GM23248 (cell line): ENCODE data around the gene GPR61. TPM values are rescaled to one million over a fixed set of nuclear protein-coding genes. Genes with fewer than 3 reads are reported as not detected.

Experiments used
- DNase-seq: peaks from one replicate; pipeline ENCODE4 v3.0.0-alpha.2; 2015
- H2AFZ ChIP-seq: fragments of 200-600 bp; sonication (generic); 2 replicates; pipeline ENCODE4 v1.6.1; 2016; ENCODE audit warnings: antibody characterized with exemption
- H3F3A ChIP-seq: fragments of 200-600 bp; sonication (generic); 2 replicates; pipeline ENCODE4 v1.6.1; 2016; ENCODE audit warnings: mild to moderate bottlenecking, antibody characterized with exemption, mixed run types; ENCODE audit not compliant: insufficient read depth
- H3K27ac ChIP-seq: fragments of 200-600 bp; sonication (generic); 2 replicates; pipeline ENCODE4 v1.5.1; 2016; ENCODE audit warnings: mild to moderate bottlenecking
- H3K27me3 ChIP-seq: fragments of 200-600 bp; sonication (generic); replicated peaks from 2 replicates; pipeline ENCODE4 v1.6.1; 2016; ENCODE audit warnings: mild to moderate bottlenecking; ENCODE audit not compliant: insufficient read depth
- H3K36me3 ChIP-seq: fragments of 200-600 bp; sonication (generic); 2 replicates; pipeline ENCODE4 v1.6.1; 2016; ENCODE audit warnings: low read depth, mild to moderate bottlenecking
- H3K4me1 ChIP-seq: fragments of 200-600 bp; sonication (generic); 2 replicates; pipeline ENCODE4 v1.6.1; 2016; ENCODE audit warnings: mild to moderate bottlenecking; ENCODE audit not compliant: insufficient read depth
- H3K4me2 ChIP-seq: fragments of 200-600 bp; sonication (generic); one replicate; pipeline ENCODE4 v1.6.1; 2016; ENCODE audit warnings: mild to moderate bottlenecking; ENCODE audit not compliant: unreplicated experiment
- H3K4me3 ChIP-seq: fragments of 200-600 bp; sonication (generic); 2 replicates; pipeline ENCODE4 v1.5.1; 2016; ENCODE audit warnings: mild to moderate bottlenecking
- H3K79me2 ChIP-seq: fragments of 200-600 bp; sonication (generic); 2 replicates; pipeline ENCODE4 v1.6.1; 2016; ENCODE audit warnings: mild to moderate bottlenecking; ENCODE audit not compliant: insufficient read depth
- H3K9ac ChIP-seq: fragments of 200-600 bp; sonication (generic); 2 replicates; pipeline ENCODE4 v1.6.1; 2016; ENCODE audit warnings: mild to moderate bottlenecking
- H3K9me2 ChIP-seq: fragments of 200-600 bp; sonication (generic); 2 replicates; pipeline ENCODE4 v1.6.1; 2016; ENCODE audit warnings: mixed run types, mild to moderate bottlenecking, moderate library complexity; ENCODE audit not compliant: insufficient read depth
- H3K9me3 ChIP-seq: fragments of 200-600 bp; sonication (generic); one replicate; pipeline ENCODE4 v1.6.1; 2017; ENCODE audit warnings: low read depth
- H4K20me1 ChIP-seq: fragments of 200-600 bp; sonication (generic); 2 replicates; pipeline ENCODE4 v1.6.0; 2016; ENCODE audit not compliant: insufficient read depth
- EZH2 ChIP-seq: fragments of 200-600 bp; sonication (generic); IDR thresholded peaks from 2 replicates; pipeline ENCODE4 v1.6.1; 2018; ENCODE audit warnings: antibody characterized with exemption, mild to moderate bottlenecking; ENCODE audit not compliant: insufficient read depth, poor library complexity, severe bottlenecking
- EZH2phosphoT487 ChIP-seq: fragments of 200-600 bp; sonication (generic); IDR thresholded peaks from 2 replicates; pipeline ENCODE4 v1.6.1; 2018; ENCODE audit warnings: antibody characterized with exemption, moderate library complexity, mild to moderate bottlenecking, low read depth; ENCODE audit not compliant: insufficient read depth
- WGBS, 2 experiments: methylation state at CpG; one replicate each; pipeline ENCODE4 v1.1.6; 2015 to 2017; ENCODE audit warnings: low lambda C conversion rate in 2 of 2, low coverage in 1 of 2; ENCODE audit errors: missing lambda C conversion rate in 2 of 2; 5-methylcytosine and 5-hydroxymethylcytosine counted together
- in situ Hi-C: fragments of 300-500 bp; cut with MboI; formaldehyde crosslinking; loops from 2 replicates; pipeline ENCODE4 v1.15.0; 2020
- polyA plus RNA-seq: library from polyadenylated mRNA; unstranded; fragments of >200 nt; fragmentation: Nextera tagmentation; extraction: Ambion mirVana; gene quantifications from 2 replicates; pipeline ENCODE4 v1.2.1, GENCODE V29; 2016
- total RNA-seq: library from RNA; depleted of rRNA; stranded (reverse); fragments of >200 nt; shearing (Covaris generic); gene quantifications from 2 replicates; pipeline ENCODE4 v1.2.3, GENCODE V29; 2014

GPR61 gene
- total and polyA plus RNA-seq, 2 experiments from 2014 or later = not detected

DNA sequence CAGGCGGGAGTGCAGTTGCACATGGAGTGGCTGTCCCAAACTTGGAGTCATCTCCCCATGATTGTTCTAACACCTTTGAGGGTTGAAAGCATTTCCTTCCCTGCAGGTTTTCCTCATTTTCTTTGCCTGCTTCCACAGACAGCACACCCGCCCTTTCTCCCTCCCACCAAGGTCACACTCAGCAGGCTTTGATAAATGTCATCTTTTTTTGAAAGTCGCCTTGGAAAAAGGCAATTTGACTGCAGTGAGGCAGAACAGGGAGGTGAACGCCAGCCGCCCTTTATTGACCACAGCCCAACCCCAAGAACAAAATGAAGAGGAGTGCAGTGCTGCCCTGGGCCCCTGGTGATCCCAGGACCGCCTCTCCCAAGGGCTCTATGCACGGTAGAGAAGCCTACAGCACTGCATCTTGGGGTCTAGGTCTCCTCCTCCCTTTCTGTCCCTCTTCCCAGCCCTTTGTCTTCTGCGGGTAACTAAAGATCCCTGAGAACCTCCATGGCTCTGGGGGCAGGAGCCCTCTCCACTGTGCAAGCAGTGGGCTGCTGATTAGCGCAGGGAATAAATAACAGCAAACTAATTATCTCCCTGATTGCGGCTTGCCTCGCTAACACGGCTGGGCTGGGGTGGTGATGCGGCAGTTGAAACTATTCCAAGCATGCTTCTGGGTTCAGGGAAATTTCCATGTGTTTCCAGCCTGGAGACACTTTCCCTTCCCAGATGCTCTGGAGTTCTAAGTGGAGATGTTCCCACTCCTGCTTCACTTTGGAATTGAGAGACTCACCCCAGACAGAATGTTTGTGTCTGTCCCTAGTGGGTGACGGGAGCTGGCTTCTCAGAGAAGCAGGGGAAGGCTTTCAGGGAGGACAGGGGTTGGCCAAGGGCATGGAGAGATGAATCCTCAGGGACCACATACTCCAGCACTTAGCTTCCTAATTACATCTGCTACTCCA, 18.4 kb upstream of the GPR61 start:
- H3K36me3 ChIP-seq = no peaks in the 10 kb centered on the region
- WGBS, 2 experiments = 25 to 33% methylated on average over 13 to 14 of the region's 14 CpGs
- H3F3A ChIP-seq = no peaks in the 10 kb centered on the region
- H3K9me3 ChIP-seq = no peaks in the 10 kb centered on the region
- H3K27me3 ChIP-seq = 0 out of 2 replicates have a peak, but pooled peaks cover 8% of the 10 kb centered on the region
- TF ChIP-seq EZH2 (no peak), EZH2phosphoT487 (no peak)
- H3K79me2 ChIP-seq = no peaks in the 10 kb centered on the region
- in situ Hi-C loops = no loop called here
- H3K4me2 ChIP-seq = no peak overlapping the region
- DNase-seq = peak; percentile 40
- H3K9me2 ChIP-seq = no peaks in the 10 kb centered on the region
- no peak overlapping the region for H3K4me3 ChIP-seq
- H3K9ac ChIP-seq = no peak overlapping the region
- H3K4me1 ChIP-seq = no peaks in the 10 kb centered on the region
- H4K20me1 ChIP-seq = no peaks in the 10 kb centered on the region
- peak overlapping the region; percentile 42; the same call in 1 of the 2 replicates for H2AFZ ChIP-seq
- H3K27ac ChIP-seq = no peak overlapping the region

DNA sequence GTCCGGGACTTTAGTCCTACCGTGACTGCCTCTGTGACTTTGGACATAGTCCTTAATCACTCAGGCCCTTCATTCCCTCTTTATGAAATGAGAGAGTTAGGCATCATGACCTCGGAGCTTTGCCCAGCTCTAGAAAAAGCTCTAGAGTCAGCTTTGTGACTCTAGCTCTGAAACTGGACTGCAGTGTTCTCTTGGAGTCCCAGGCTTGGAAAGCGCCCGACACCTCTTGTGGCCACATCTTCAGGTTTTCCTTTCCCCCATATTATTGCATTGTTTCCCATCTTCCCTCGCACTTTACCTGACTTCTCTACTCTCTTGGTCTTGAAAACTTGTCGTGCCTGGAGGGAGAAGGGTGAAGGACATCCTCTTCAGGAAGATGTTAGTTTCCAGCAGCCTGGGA, 17.6 kb upstream of the GPR61 start:
- Histone ChIP-seq H3F3A (no peaks in the 10 kb centered on the region), H3K9ac (no peak overlapping the region), H3K27me3 (0 out of 2 replicates have a peak, but pooled peaks cover 8% of the 10 kb centered on the region), H3K36me3 (no peaks in the 10 kb centered on the region), H3K4me1 (no peaks in the 10 kb centered on the region), H3K79me2 (no peaks in the 10 kb centered on the region), H2AFZ (0 out of 2 replicates have a peak overlapping the region, but pooled peaks have one; percentile 42), H3K9me3 (no peaks in the 10 kb centered on the region), H3K4me3 (no peak overlapping the region), H3K4me2 (no peak overlapping the region), H3K27ac (no peak overlapping the region), H4K20me1 (no peaks in the 10 kb centered on the region), H3K9me2 (no peaks in the 10 kb centered on the region)
- 79 to 81% methylated on average over 7 of the region's 7 CpGs for WGBS, 2 experiments
- in situ Hi-C loops = no loop called here
- DNase-seq = no peak
- TF ChIP-seq EZH2 = no peak
- no peak for TF ChIP-seq EZH2phosphoT487

DNA sequence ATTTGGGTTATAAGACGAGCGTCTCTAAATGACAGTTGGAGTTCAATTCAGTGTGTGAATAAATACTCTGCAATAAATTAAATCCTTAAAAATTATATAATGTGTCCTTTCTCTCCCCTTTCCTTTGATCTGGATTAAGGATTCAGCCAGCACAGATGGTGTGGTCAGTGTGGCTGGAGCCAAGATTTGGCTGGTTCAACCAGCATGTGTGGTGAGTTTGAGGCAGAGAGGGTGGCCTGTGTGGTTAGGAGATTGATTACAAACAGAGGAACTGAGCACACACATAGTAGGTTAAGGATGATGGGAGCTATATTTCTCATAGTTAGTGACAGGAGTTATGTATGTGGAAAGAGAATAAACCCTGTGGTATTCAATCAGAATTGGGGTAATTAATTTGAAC, 16.0 kb upstream of the GPR61 start:
- Histone ChIP-seq H3K4me1 (no peaks in the 10 kb centered on the region), H3K27ac (no peak overlapping the region), H2AFZ (no peak overlapping the region), H3K9ac (no peak overlapping the region), H3K9me2 (no peaks in the 10 kb centered on the region), H3K4me2 (no peak overlapping the region), H3F3A (no peaks in the 10 kb centered on the region), H3K79me2 (no peaks in the 10 kb centered on the region), H3K9me3 (no peaks in the 10 kb centered on the region), H3K4me3 (no peak overlapping the region), H3K36me3 (no peaks in the 10 kb centered on the region), H3K27me3 (0 out of 2 replicates have a peak, but pooled peaks cover 8% of the 10 kb centered on the region), H4K20me1 (no peaks in the 10 kb centered on the region)
- in situ Hi-C loops = no loop called here
- 84 to 94% methylated on average over 2 of the region's 2 CpGs for WGBS, 2 experiments
- no peak for TF ChIP-seq EZH2
- no peak for TF ChIP-seq EZH2phosphoT487
- no peak for DNase-seq

DNA sequence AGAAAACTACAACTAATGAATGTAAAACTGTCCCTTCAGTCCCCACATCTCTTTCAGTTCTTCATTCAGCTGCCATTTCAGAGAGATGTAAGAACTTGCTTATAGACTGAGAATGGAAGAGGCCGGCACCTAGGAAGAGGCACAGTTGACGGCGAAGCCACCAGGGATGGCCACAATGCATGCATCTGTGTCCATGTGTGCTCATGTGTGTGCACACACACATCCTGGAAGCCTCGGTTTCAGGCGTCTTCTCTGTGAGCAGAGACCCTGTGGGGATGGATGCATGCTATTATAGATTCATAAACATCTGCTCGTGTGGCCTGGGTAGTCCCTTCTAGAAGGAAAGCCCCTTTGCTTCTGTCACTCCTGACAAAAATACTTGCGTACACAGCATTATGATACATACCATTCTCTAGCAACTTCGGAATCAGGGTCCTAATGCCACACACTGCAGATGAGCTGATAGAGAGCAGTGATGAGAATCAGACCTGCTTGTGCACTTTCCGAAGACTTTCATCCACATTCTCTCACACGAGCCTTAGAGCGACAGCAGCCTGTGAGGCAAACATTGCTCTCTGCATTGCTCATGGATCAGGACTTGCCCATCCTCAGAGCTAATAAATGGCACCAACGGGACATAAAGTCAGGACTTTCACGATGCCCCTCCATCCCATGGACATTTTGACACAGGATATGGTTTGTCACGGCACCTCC, 12.4 kb upstream of the GPR61 start:
- H3K4me1 ChIP-seq = no peaks in the 10 kb centered on the region
- H2AFZ ChIP-seq = no peak overlapping the region
- H3K9ac ChIP-seq = no peak overlapping the region
- no peaks in the 10 kb centered on the region for H3K9me2 ChIP-seq
- H3K79me2 ChIP-seq = no peaks in the 10 kb centered on the region
- 58 to 61% methylated on average over 14 of the region's 14 CpGs for WGBS, 2 experiments
- no peaks in the 10 kb centered on the region for H3F3A ChIP-seq
- DNase-seq = no peak
- no peak for TF ChIP-seq EZH2
- TF ChIP-seq EZH2phosphoT487 = no peak
- H3K9me3 ChIP-seq = no peaks in the 10 kb centered on the region
- no peaks in the 10 kb centered on the region for H3K36me3 ChIP-seq
- in situ Hi-C loops = no loop called here
- H3K27ac ChIP-seq = no peak overlapping the region
- H3K4me2 ChIP-seq = no peak overlapping the region
- 0 out of 2 replicates have a peak, but pooled peaks cover under 1% of the 10 kb centered on the region for H3K27me3 ChIP-seq
- H3K4me3 ChIP-seq = no peak overlapping the region
- no peaks in the 10 kb centered on the region for H4K20me1 ChIP-seq
